GM15510 (cell line): ENCODE results near the gene ENO3.
A peak's percentile ranks its signal among the peaks of the same experiment; 100 is the strongest.

Experiments used
- POLR2A ChIP-seq: IDR thresholded peaks from 3 replicates; pipeline ENCODE4 v1.6.1; 2011; ENCODE audit warnings: borderline replicate concordance; ENCODE audit not compliant: insufficient read length; ENCODE audit errors: extremely low read depth

The ENO3 gene

DNA sequence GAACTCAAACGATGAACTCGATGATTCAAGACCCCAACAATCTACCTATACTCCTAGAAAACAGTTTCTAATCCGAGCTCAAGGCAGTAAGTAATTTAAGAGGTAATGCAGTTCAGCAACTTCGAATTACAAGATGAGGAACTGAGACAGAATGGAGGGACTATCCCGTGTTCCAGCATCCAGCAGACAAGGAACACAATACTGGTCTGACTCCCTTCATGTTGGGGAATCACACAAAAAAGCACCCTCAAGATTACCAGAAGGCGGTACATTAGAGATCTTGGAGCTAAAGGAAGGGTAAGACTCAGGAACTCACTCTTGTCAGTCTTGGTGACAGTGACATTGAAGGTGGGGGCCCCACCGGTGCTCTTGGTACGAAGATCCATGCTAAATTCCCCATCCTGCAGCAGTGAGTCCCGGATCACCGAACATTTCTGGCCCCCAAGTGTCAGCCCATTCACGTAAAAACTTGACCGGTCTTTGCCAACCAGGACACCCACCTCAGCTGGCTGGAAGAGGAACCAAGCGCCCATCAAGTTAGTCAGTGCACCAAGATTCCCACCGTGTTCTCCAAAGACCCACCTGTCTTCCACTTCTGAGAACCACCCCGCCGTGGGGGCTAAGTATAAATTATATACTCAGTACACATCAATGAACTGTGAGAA, 4.5 kb upstream of the ENO3 start:
- TF ChIP-seq POLR2A = no peak

DNA sequence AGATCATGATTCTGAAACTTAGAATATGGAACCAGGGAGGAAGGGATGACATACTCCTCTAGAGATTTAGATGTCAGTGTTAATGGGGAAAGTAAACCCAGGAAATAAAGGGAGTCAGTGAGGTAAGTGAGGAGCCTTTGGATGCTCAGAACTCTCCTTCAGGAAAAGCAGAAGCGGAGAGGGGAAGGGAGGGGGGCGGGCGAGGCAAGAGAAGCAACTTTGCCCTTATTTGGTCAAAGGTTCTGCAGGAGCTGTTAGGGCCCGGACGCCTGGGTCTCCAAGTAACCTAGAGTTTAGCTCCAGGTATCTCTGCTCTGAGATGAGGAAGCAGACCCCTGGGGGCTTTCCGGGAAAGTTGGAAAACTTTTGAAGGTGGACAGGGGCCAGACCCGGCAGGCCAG, 3.9 kb upstream of the ENO3 start:
- no peak for TF ChIP-seq POLR2A

GRCh38 chr17:4947411-4948165, 3.3 kb upstream of the ENO3 start:
- TF ChIP-seq POLR2A = no peak

DNA sequence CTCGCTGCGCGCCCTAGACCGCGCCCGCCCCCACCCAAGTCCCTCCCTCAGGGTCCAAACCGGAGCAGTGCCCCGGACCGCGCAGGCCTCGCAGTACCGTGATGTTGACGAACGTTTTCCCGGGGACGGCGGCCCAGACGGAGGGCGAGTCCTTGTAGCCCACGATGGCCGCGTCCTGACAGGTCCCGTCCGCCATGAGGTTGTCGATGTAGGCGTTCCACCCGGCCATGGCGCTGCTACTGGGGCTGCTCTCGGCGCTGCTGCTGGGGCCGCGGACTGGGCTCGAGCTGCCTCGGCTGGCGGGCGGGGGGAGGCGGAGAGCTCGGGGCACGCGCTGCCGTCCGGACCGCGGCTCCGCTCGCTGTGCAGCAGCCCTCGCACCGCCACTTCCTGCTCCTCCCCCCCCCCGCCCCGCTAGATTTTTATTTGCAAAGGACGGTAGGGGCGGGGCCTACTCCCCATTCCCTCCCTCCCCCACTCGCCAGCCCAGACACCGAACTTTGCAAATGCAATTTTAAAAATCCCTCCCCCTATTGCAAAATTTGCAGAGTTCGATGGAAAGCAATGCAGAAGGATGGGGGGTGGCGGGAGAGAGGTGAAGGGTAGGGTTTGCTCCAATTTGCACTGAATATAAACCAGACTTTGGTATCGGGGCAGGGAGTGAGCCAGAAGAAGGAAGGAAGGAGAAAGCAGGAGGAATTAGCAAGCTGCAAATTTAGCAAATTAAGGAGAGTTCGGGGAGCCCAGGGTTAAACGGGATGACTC, 2.6 kb upstream of the ENO3 start, which contains the start of gene PFN1:
TSS of gene PFN1 (minus strand) at position 365 of the 765 bp plus-strand sequence. CDS start at position 229, 136 bp downstream.
- peak; percentile 97 for TF ChIP-seq POLR2A

- peak; percentile 80 for TF ChIP-seq POLR2A
Measured at GRCh38 chr17:4948931-4949320, 2.0 kb upstream of the ENO3 start.

DNA sequence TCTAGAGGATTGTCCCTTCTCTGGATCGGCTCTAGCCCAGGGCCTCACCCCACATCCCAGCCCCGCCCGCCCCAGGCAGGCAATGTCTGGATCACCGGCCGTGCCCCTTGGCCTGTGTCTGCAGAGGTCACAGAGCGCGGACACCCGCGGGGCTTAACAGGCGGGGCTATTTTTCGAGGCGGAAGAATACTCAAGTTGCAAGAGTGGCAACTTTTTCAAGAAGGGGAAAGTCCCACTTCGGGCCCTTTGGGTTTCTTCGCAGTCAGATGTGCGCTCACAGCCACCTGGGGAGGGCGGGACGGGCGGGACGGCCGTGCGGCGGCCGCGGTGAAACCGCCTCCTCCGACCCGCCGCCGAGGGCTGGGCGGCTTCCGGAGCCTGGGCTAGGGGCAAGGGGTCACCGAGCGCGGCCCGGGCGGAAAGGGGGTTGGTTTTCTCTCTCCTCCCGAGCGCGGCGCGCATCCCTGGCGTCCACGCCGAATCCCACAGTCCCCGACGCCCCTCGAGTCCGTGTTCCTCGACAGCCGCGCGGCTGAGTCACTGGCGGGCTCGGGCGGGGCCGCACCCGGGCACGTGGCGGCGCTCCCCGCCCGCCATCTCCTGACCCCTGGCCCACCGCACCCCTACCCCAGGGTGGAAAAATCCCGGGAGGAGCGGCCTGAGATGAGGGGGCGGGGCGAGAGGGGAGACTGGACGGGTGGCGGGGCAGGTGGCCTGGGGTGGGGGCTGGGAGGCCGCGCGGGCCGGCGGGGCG, 1.4 kb upstream of the ENO3 start:
- no peak for TF ChIP-seq POLR2A

DNA sequence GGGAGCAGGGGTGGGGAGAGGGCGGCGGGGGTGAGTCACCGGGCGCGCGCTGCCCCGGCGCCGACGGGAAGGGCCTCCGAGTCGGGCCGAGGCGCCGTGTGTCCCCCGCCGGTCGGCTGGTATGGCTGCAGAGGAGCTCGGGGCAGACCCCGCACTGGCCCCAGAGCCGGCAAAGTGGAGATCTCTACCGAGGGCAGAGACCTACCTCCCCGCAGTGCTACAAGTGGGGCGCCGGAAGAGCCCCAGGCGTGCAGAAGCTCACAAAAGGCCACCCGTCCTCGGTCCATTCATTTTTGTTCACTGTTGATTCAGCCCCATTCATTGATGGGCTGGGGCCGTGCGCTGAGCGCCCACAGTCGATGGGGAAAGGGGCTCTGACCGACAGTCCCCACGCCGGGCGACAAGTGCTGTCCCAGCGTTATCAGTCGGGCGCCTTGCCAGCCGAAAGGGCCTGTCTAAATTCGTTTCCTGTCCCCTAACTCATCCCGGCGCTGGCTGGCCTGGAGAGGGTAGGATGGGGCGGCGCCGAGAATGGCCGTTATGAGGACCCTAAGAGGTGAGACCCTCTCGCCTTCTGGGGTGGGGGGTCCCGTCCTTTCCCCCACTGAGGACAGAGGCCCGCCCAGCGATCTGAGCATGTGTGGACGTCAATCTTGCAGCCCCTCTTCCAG, 709 bp upstream of the ENO3 start:
- TF ChIP-seq POLR2A = peak; percentile 44

DNA sequence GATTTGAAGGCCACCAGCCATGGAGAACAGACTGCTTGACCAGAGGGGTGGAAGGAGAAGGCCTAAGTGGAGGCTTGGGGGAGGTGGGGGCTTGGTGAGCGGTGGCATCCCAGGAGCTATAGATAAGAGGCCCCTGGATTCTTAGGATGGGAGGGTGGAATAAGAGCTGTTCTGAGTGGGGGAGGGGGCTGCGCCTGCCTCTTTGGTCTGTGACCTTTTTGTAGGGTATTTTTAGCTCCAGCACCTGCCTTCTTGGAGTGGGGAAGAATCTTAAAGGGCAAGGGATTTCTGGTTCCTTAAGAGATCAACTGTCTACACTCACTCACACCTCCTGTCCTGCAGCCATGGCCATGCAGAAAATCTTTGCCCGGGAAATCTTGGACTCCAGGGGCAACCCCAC, 567 bp downstream of the ENO3 start:
- TF ChIP-seq POLR2A = no peak

- TF ChIP-seq POLR2A = no peak
Measured at GRCh38 chr17:4953451-4953961, 2.6 kb downstream of the ENO3 start.

GRCh38 chr17:4955091-4955490, 4.2 kb downstream of the ENO3 start:
- no peak for TF ChIP-seq POLR2A

DNA sequence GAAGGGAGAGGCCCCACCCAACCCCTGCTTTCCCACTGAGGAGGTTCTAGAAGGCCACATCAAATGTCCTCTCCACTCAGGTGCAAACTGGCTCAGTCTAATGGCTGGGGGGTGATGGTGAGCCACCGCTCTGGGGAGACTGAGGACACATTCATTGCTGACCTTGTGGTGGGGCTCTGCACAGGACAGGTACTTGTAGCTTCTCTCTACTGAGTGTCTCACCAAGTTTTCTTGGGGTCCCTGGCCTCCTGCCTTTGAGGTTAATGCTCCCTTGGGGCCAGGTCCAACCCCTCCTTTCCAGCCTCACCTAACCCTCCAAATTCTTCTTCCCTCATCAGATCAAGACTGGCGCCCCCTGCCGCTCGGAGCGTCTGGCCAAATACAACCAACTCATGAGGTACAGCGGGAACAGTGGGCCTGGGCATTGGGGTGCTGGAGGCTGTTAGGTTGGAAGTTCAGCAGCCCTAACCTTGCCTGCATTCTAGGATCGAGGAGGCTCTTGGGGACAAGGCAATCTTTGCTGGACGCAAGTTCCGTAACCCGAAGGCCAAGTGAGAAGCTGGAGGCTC, 5.7 kb downstream of the ENO3 start:
- no peak for TF ChIP-seq POLR2A

- no peak for TF ChIP-seq POLR2A
Measured at GRCh38 chr17:4958102-4958501, 7.2 kb downstream of the ENO3 start.

DNA sequence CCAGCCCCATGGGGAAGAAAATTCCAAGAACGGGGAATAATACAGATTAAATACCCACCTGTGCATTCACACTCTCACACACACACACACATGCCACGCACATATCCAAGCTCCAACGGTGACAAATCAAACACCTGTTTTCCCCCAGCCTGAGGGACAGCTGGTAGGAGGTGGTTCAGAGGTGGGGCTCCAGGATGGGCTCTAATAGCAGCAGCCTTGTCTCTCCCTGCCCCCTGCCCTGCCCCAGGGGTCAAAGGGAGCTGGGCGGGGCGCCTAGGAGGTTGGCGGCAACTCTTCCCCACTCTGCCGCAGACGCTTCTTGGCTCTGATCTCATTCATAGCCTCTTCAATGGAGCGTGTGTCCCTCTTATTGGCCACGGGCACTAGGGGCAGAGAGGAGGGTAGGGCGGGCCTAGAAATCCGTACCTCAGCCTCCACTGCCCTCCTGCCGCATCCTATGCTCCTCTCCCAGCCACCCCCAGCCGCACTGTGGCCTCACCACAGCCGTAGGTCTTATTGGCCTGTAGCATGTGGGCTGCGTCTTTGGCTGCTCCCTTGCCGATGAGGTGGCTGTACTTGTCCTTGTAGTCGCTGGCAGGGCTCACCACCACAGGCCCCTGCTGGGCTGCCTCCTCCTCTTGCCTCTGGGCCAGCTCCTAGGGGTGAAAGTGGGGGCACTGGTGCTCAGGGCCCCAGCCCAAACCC, 8.5 kb downstream of the ENO3 start:
- TF ChIP-seq POLR2A = no peak

DNA sequence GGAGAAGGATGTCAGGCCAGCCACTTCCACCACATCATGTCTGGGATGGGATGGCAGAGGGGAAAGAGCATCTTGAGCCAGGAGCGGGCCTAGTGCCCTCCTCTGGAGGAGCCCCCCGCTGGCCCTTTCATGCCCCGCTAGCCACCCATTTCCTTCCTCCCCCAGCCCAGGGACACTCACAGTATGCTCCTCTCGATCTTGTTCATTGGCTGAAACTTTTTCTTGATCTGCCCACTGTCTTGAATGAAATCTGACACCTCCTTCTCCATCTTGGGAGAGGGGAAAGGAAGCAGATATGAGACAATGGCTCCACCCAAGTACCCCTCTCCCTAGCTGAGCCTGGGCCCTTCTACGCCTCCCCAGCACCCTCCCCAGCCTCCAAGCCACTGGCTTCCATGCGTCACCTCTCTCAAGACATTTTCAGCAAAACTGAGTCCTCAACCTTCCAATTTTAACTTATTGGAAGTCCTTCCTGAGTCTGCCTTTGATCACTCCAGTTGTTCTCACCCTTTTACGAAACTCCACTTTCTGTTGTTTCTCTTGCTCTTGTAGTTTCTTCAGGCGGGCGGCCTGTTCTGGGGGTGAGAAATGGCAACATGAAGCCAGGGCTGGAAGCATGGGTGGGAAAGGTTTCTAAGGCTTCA, 9.5 kb downstream of the ENO3 start:
- TF ChIP-seq POLR2A = no peak
